ENCODE measurements around the gene RENBP. TPM values are rescaled to one million over a fixed set of nuclear protein-coding genes. Genes with fewer than 3 reads are reported as not detected.

Gene RENBP
- total and polyA plus RNA-seq, 11 donors: 5.1 to 35.5 (median 9.9) TPM

GRCh38 chrX:153925387-153925738 lies 19.1 kb downstream of the RENBP start:
- Histone ChIP-seq H3K27me3 (peaks cover 0 to 31% (median 0%) of the 10 kb centered on the region in 9 donors), H3K4me3 (peak overlapping the region in 10 of 12 donors; percentile 19 to 82 (median 44)), H3K36me3 (peaks cover 0 to 17% (median 0%) of the 10 kb centered on the region in 9 donors), H3K4me1 (peaks cover 0 to 78% (median 29%) of the 10 kb centered on the region in 12 donors), H3K9me3 (no peaks in the 10 kb centered on the region), H3K27ac (peak overlapping the region; percentile 92 to 100 (median 96))
- WGBS, 4 donors: 88 to 94% (median 91%) methylated on average over 4 of the region's 4 CpGs
- intact Hi-C loops (cut with DNase I): loop anchor here in 4 of 10 donors (5.0 to 10.0 kb wide), 3 partner anchors 131 to 201 kb away; partner anchors contain the start of genes IDH3G (in 3 of the 4), SSR4 (in 3 of the 4), ABCD1 (in 1 of the 4) and BCAP31 (in 1 of the 4)
- no peak for DNase-seq
- ATAC-seq: no peak
- TF ChIP-seq POLR2A (IDR thresholded peaks at IDR 0.05): no peak
- TF ChIP-seq CTCF (IDR thresholded peaks at IDR 0.05): no peak

DNA sequence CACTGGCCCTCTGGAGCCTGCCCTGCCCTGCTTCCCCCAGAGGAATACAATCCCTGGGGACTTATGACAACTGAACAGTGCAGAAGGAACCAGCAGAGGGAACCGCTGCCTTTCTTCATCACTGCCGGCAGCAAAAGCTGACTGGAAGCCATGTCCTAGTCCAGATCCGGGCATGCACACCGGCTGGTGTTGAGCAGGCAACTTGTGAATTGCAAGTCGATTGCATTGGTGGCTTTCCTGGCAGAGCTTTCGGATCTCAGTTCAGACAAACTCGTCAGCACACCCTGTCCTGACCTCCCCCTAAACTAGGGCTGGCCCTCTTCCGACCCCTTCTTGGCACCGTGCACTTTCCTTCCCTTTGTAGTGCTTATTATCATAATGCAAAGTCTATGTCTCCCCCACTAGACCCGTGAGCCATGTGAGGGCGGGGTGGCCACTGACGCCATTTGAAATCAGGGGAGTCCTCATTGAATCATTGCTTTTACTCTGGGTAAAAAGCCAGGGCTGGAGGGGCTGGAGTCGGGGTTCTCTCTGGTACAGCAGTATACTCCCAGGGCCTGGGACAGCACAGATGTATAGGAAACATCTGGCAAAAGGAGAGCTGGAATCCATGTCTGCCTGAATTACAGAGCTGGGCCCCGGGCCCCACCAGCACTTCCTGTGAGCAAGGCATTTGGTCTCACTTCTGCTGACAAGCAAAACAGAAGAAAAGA lies 20.1 kb downstream of the RENBP start:
- Histone ChIP-seq H3K27ac (peak overlapping the region in 11 of 12 donors; percentile 47 to 100 (median 96)), H3K4me3 (peak overlapping the region in 7 of 12 donors; percentile 3 to 82 (median 45)), H3K36me3 (peaks cover 0 to 18% (median 0%) of the 10 kb centered on the region in 9 donors), H3K4me1 (peaks cover 0 to 71% (median 28%) of the 10 kb centered on the region in 12 donors), H3K27me3 (peaks cover 0 to 41% (median 0%) of the 10 kb centered on the region in 9 donors), H3K9me3 (no peaks in the 10 kb centered on the region)
- TF ChIP-seq POLR2A (IDR thresholded peaks at IDR 0.05) (no peak), CTCF (IDR thresholded peaks at IDR 0.05) (peak in 9 of 12 donors; percentile 8 to 44 (median 22))
- intact Hi-C loops (cut with DNase I): loop anchor here in 3 of 10 donors (10.0 kb wide), 2 partner anchors 130 to 200 kb away; partner anchors contain the start of genes IDH3G (in 2 of the 3), SSR4 (in 2 of the 3), ABCD1 (in 1 of the 3) and BCAP31 (in 1 of the 3)
- DNase-seq (peak in 2 of 5 donors; percentile 61 to 66), ATAC-seq (peak in 2 of 4 donors; percentile 8 to 17)
- 16 to 44% (median 30%) methylated on average over 14 of the region's 14 CpGs for WGBS, 4 donors

DNA sequence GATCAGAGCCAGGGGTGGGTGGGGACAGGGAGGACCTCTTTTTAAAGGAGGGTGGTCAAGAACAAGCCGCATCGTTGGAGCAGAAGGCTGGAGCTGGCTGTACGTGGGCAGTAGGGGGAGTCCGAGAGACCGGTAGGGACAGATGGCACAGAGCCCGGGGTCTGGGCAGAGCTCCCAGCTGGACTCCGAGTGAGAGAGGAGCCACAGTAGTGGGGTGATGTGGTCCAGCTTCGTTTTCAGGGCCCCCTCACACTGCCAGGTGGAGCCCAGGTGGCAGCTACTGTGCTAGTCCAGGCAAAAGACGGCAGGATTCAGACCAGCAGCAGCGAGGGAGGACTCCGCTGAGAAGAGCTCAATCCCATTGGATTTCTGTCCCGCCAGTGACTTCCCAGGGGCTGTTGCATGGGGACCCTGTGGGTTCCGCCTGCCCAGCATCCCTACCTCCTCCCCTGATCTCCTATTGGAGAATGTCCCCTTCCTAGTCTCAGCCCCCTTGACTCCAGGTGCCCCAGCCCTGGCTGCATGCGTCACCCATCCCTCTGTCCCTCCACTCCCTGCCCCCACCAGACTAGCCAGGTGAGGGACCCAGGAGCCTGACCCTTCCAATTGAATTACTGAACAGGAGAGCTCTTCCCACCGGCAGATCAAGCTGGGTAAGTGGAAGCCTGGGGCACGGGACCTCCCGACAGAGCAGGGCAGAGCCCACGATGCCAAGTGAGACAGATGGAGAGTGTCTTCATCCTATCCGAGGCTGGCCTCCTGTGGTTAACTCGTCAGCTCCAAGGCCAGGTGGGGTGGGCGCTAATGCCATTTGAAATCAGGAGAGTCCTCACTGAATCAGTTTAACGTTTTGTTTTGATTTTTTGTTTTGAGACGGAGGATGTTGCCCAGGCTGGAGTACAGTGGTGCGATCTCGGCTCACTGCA lies 21.2 kb downstream of the RENBP start:
- Histone ChIP-seq H3K36me3 (peaks cover 0 to 27% (median 0%) of the 10 kb centered on the region in 9 donors), H3K4me1 (peaks cover 0 to 62% (median 23%) of the 10 kb centered on the region in 12 donors), H3K9me3 (no peaks in the 10 kb centered on the region), H3K27me3 (peaks cover 0 to 52% (median 0%) of the 10 kb centered on the region in 9 donors), H3K4me3 (peak overlapping the region in 1 of 12 donors; percentile 70), H3K27ac (peak overlapping the region in 9 of 12 donors; percentile 37 to 100 (median 96))
- intact Hi-C loops (cut with DNase I): loop anchor here in 3 of 10 donors (10.0 kb wide), 2 partner anchors 128 to 198 kb away; partner anchors contain the start of genes IDH3G (in 2 of the 3), SSR4 (in 2 of the 3), ABCD1 (in 1 of the 3) and BCAP31 (in 1 of the 3)
- peak; percentile 78 to 87 (median 84) for DNase-seq
- whole genome bisulfite sequencing, 4 donors: 47 to 62% (median 51%) methylated on average over 22 to 25 of the region's 25 CpGs
- ATAC-seq: peak; percentile 53 to 69 (median 58)
- TF ChIP-seq POLR2A (IDR thresholded peaks at IDR 0.05) (no peak), CTCF (IDR thresholded peaks at IDR 0.05) (peak; percentile 36 to 64 (median 47))
